ENCODE measurements around the gene MTCL1. TPM values are rescaled to one million over a fixed set of nuclear protein-coding genes. Genes with fewer than 3 reads are reported as not detected.
A peak's percentile ranks its signal among the peaks of the same experiment; 100 is the strongest.

Gene MTCL1
- total and polyA plus RNA-seq, 9 of the 15 experiments (the other 6 are each of a cell fraction or from before 2014, with no cell fraction given): 0.21 to 7.4 (median 3.7) TPM

DNA sequence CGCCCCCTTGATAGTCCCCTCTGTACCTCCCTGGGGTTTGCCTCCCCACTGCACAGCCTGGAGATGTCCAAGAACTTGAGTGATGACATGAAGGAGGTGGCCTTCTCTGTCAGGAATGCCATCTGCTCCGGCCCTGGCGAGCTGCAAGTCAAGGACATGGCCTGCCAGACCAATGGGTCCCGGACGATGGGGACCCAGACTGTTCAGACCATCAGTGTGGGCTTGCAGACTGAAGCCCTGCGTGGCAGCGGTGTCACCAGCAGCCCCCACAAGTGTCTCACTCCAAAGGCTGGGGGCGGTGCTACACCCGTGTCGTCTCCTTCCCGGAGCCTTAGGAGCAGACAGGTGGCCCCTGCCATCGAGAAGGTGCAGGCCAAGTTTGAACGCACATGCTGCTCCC lies 119.9 kb downstream of the MTCL1 start:
- H3K27me3 ChIP-seq (ENCODE audit: control insufficient read depth in 2 of 2, insufficient read depth in 2 of 2, low read length in 2 of 2): peaks cover 37 to 73% of the 10 kb centered on the region in 2 experiments
- no TSS peak for BruUV-seq (replicated peaks)
- ChIA-PET POLR2A (no interaction called here), CTCF (ENCODE audit: low intra/inter-chr PET ratio) (no interaction called here)
- ATAC-seq (no peak), FAIRE-seq (no peak), DNase-seq (ENCODE audit: extremely low read depth in 1 of 4, low spot score in 3 of 4) (no peak)
- intact Hi-C loops (cut with micrococcal nuclease): no loop called here
- H3K4me3 ChIP-seq: no peak overlapping the region
- H3K9me3 ChIP-seq (replicated peaks; ENCODE audit: control insufficient read depth, insufficient read depth, low read depth, low read length): no peaks in the 10 kb centered on the region
- TF ChIP-seq MYBL2 (IDR thresholded peaks at IDR 0.05; ENCODE audit: low read depth) (no peak), MYBL2 (CRISPR knock-in tag; IDR thresholded peaks at IDR 0.05; ENCODE audit: borderline replicate concordance) (no peak), POLR2G (IDR thresholded peaks at IDR 0.05; ENCODE audit: low read depth, low read length) (0 out of 2 replicates have a peak, but pooled peaks have one; percentile 11)
- in situ Hi-C loops (cut with MboI): no loop called here
- no peak overlapping the region for H3K9ac ChIP-seq (ENCODE audit: insufficient read depth in 1 of 2, low read depth in 2 of 2, low read length in 2 of 2)
- no peak overlapping the region for H3K4me2 ChIP-seq (ENCODE audit: insufficient read depth, low read length)
- no peaks in the 10 kb centered on the region for H3K36me3 ChIP-seq (ENCODE audit: control insufficient read depth, insufficient read depth, low read length)
- WGBS (ENCODE audit: insufficient coverage, low coverage, missing lambda C conversion rate): 25% methylated on average over 12 of the region's 13 CpGs
- H3K79me2 ChIP-seq (ENCODE audit: control insufficient read depth, insufficient read depth, low read length): no peaks in the 10 kb centered on the region
- no peak overlapping the region for H3K27ac ChIP-seq (ENCODE audit: extremely low read depth, low read depth, low read length)
- no peak overlapping the region for H2AFZ ChIP-seq (ENCODE audit: low read depth, low read length)
- H3K9me1 ChIP-seq (ENCODE audit: control insufficient read depth, insufficient read depth, low read length): no peaks in the 10 kb centered on the region
- H4K20me1 ChIP-seq (replicated peaks; ENCODE audit: control insufficient read depth, insufficient read depth, low read length): no peaks in the 10 kb centered on the region; the same call in 1 of the 2 replicates
- peaks cover 0 to 24% of the 10 kb centered on the region in 2 experiments; a peak in 4 of 5 replicates for H3K4me1 ChIP-seq (replicated peaks in 1 of 2; ENCODE audit: control insufficient read depth in 2 of 2, insufficient read depth in 2 of 2, low read length in 2 of 2)

DNA sequence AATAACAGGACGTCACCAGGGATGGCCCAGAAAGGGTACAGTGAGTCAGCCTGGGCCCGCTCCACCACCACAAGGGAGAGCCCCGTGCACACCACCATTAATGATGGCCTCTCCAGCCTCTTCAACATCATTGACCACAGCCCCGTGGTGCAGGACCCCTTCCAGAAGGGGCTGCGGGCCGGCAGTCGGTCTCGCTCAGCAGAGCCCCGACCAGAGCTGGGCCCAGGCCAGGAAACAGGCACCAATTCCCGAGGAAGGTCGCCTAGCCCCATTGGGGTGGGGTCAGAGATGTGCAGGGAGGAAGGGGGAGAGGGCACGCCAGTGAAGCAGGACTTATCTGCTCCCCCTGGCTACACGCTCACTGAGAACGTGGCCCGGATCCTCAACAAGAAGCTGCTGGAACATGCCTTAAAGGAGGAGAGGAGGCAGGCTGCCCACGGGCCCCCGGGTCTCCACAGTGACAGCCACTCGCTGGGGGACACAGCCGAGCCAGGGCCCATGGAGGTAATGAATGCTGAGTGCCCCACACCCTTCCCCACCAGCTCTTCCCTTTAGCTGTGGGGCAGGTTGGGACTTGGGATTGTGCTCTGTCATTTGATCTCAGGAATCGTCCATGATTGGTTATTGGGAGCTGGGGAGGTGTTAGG lies 120.5 kb downstream of the MTCL1 start:
- no peaks in the 10 kb centered on the region for H3K9me1 ChIP-seq (ENCODE audit: control insufficient read depth, insufficient read depth, low read length)
- TF ChIP-seq ATF7 (IDR thresholded peaks at IDR 0.05) (no peak), FOXK2 (conservative IDR thresholded peaks at IDR 0.05 in 1 of 2, IDR thresholded peaks at IDR 0.05 in 1 of 2; ENCODE audit: low read depth in 2 of 2) (no peak), POLR2G (IDR thresholded peaks at IDR 0.05; ENCODE audit: low read depth, low read length) (peak; percentile 38; the same call in 1 of the 2 replicates)
- TF ChIP-seq, protein P1, sequence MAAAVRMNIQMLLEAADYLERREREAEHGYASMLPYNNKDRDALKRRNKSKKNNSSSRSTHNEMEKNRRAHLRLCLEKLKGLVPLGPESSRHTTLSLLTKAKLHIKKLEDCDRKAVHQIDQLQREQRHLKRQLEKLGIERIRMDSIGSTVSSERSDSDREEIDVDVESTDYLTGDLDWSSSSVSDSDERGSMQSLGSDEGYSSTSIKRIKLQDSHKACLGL (CRISPR knock-in tag; IDR thresholded peaks at IDR 0.05; ENCODE audit: borderline replicate concordance, poor library complexity, severe bottlenecking): no peak
- H3K4me1 ChIP-seq (replicated peaks in 1 of 2; ENCODE audit: control insufficient read depth in 2 of 2, insufficient read depth in 2 of 2, low read length in 2 of 2): peaks cover 0 to 26% of the 10 kb centered on the region in 2 experiments; a peak in 4 of 5 replicates
- intact Hi-C loops (cut with micrococcal nuclease) (no loop called here), in situ Hi-C loops (cut with MboI) (no loop called here)
- H3K27me3 ChIP-seq (ENCODE audit: control insufficient read depth in 2 of 2, insufficient read depth in 2 of 2, low read length in 2 of 2): peaks cover 35 to 76% of the 10 kb centered on the region in 2 experiments
- ChIA-PET CTCF (ENCODE audit: low intra/inter-chr PET ratio) (no interaction called here), POLR2A (interaction anchor here (0.6 to 1.2 kb wide), 4 partner anchors 8 to 50 kb away, joined by 3 to 5 read pairs (median 3); no protein-coding TSS in a partner anchor)
- H4K20me1 ChIP-seq (replicated peaks; ENCODE audit: control insufficient read depth, insufficient read depth, low read length): no peaks in the 10 kb centered on the region; the same call in 1 of the 2 replicates
- no peaks in the 10 kb centered on the region for H3K36me3 ChIP-seq (ENCODE audit: control insufficient read depth, insufficient read depth, low read length)
- H3K79me2 ChIP-seq (ENCODE audit: control insufficient read depth, insufficient read depth, low read length): no peaks in the 10 kb centered on the region
- DNase-seq (ENCODE audit: extremely low read depth in 1 of 4, low spot score in 3 of 4) (no peak), FAIRE-seq (no peak), ATAC-seq (no peak)
- 0 out of 4 replicates have a peak overlapping the region, but pooled peaks of 1 of the 2 experiments have one; percentile 12 for H3K9ac ChIP-seq (ENCODE audit: insufficient read depth in 1 of 2, low read depth in 2 of 2, low read length in 2 of 2)
- H2AFZ ChIP-seq (ENCODE audit: low read depth, low read length): no peak overlapping the region
- H3K4me2 ChIP-seq (ENCODE audit: insufficient read depth, low read length): no peak overlapping the region
- H3K4me3 ChIP-seq: no peak overlapping the region
- WGBS (ENCODE audit: insufficient coverage, low coverage, missing lambda C conversion rate): 19% methylated on average over 20 of the region's 20 CpGs
- no TSS peak for BruUV-seq (replicated peaks)
- H3K9me3 ChIP-seq (replicated peaks; ENCODE audit: control insufficient read depth, insufficient read depth, low read depth, low read length): no peaks in the 10 kb centered on the region
- H3K27ac ChIP-seq (ENCODE audit: extremely low read depth, low read depth, low read length): no peak overlapping the region

All from K562 (cell line).